Left lung (tissue), 10 donors: ENCODE results near the gene SCYL2. TPM values are rescaled to one million over a fixed set of nuclear protein-coding genes. Genes with fewer than 3 reads are reported as not detected.

ENCODE experiments used
- ATAC-seq: fragments of 200-7000 bp; cut with Tn5 transposase; one replicate; pipeline ENCODE4 v1.9.1; 2020; ENCODE audit warnings: moderate library complexity
- DNase-seq, 4 donors: peaks; one replicate each; pipeline ENCODE4 v3.0.0-alpha.2; 2013 to 2020
- H3K27ac ChIP-seq, 2 donors: fragments of 200-600 bp; sonication (generic) in 1 of 2; one replicate each; pipeline versions ENCODE4 v1.5.0 to v1.8.0; 2020 to 2021
- H3K27me3 ChIP-seq, 2 donors: fragments of 200-600 bp; sonication (generic) in 1 of 2; one replicate each; pipeline versions ENCODE4 v1.5.0 to v1.8.0; 2020 to 2021
- H3K36me3 ChIP-seq, 2 donors: fragments of 200-600 bp; sonication (generic) in 1 of 2; one replicate each; pipeline versions ENCODE4 v1.5.0 to v1.8.0; 2020 to 2021
- H3K4me1 ChIP-seq, 2 donors: fragments of 200-600 bp; one replicate each; pipeline ENCODE4 v1.8.0; 2021
- H3K4me3 ChIP-seq, 2 donors: fragments of 200-600 bp; sonication (generic) in 1 of 2; one replicate each; pipeline versions ENCODE4 v1.5.0 to v1.8.0; 2020 to 2021; ENCODE audit warnings: mild to moderate bottlenecking in 1 of 2
- H3K9me3 ChIP-seq, 2 donors: fragments of 200-600 bp; sonication (generic) in 1 of 2; one replicate each; pipeline versions ENCODE4 v1.5.0 to v1.8.0; 2020 to 2021
- CTCF ChIP-seq, 2 donors: fragments of 200-600 bp; sonication (generic) in 1 of 2; IDR thresholded peaks; one replicate each; pipeline versions ENCODE4 v1.5.0 to v1.8.0; 2021; ENCODE audit warnings: antibody characterized with exemption in 2 of 2
- intact Hi-C, 2 donors: fragments of 100-400 bp; cut with DNase I; formaldehyde crosslinking; loops; one replicate each; pipeline versions ENCODE4 v1.11.2 to v1.14.2; 2022
- polyA plus RNA-seq, 6 donors: library from polyadenylated mRNA; unstranded; fragments of 120-200 nt; gene quantifications; one replicate each; pipeline ENCODE4 v1.2.1, GENCODE V29; 2013; ENCODE audit not compliant: insufficient read length in 6 of 6
- total RNA-seq, 2 donors: library from RNA; stranded (reverse); fragmentation: NEBNext Ultra II Directional; extraction: Animal tissue kit (Norgen Biotek cat#: 25700); gene quantifications; one replicate each; pipeline ENCODE4 v1.2.1, GENCODE V29; 2021
- donor health status: DM: no; HTN: yes; CAD: no.
- donor health status: DM: no; HTN: no; CAD: no.

Gene SCYL2
- total and polyA plus RNA-seq, 8 donors: 48.9 to 69.9 (median 60.8) TPM

GRCh38 chr12:100382338-100382737 is 115.4 kb downstream of the SCYL2 start:
- H3K4me3 ChIP-seq: no peak overlapping the region
- H3K36me3 ChIP-seq: no peaks in the 10 kb centered on the region
- DNase-seq: no peak
- no peaks in the 10 kb centered on the region for H3K27me3 ChIP-seq
- intact Hi-C loops: no loop called here
- no peak overlapping the region for H3K27ac ChIP-seq
- ATAC-seq: no peak
- TF ChIP-seq CTCF (IDR thresholded peaks at IDR 0.05): no peak
- no peaks in the 10 kb centered on the region for H3K9me3 ChIP-seq
- no peaks in the 10 kb centered on the region for H3K4me1 ChIP-seq

GRCh38 chr12:100383586-100384558 is 116.9 kb downstream of the SCYL2 start:
- TF ChIP-seq CTCF (IDR thresholded peaks at IDR 0.05): no peak
- no peaks in the 10 kb centered on the region for H3K36me3 ChIP-seq
- no peak overlapping the region for H3K4me3 ChIP-seq
- intact Hi-C loops: no loop called here
- H3K9me3 ChIP-seq: no peaks in the 10 kb centered on the region
- no peaks in the 10 kb centered on the region for H3K4me1 ChIP-seq
- ATAC-seq (no peak), DNase-seq (no peak)
- H3K27ac ChIP-seq: no peak overlapping the region
- H3K27me3 ChIP-seq: no peaks in the 10 kb centered on the region

- intact Hi-C loops: no loop called here
- DNase-seq: no peak
- H3K36me3 ChIP-seq: no peaks in the 10 kb centered on the region
- TF ChIP-seq CTCF (IDR thresholded peaks at IDR 0.05): no peak
- no peaks in the 10 kb centered on the region for H3K27me3 ChIP-seq
- H3K27ac ChIP-seq: no peak overlapping the region
- no peaks in the 10 kb centered on the region for H3K9me3 ChIP-seq
- H3K4me3 ChIP-seq: no peak overlapping the region
- no peaks in the 10 kb centered on the region for H3K4me1 ChIP-seq
- no peak for ATAC-seq
Measured at GRCh38 chr12:100384559-100384935, 117.6 kb downstream of the SCYL2 start.

GRCh38 chr12:100388382-100388781 is 121.4 kb downstream of the SCYL2 start:
- intact Hi-C loops: no loop called here
- no peak for TF ChIP-seq CTCF (IDR thresholded peaks at IDR 0.05)
- no peaks in the 10 kb centered on the region for H3K9me3 ChIP-seq
- H3K4me1 ChIP-seq: no peaks in the 10 kb centered on the region
- no peaks in the 10 kb centered on the region for H3K36me3 ChIP-seq
- DNase-seq: no peak
- ATAC-seq: no peak
- no peak overlapping the region for H3K4me3 ChIP-seq
- H3K27ac ChIP-seq: no peak overlapping the region
- no peaks in the 10 kb centered on the region for H3K27me3 ChIP-seq

Other genes starting within 250 kb of the SCYL2 start
- gene BLTP3B, start 124.3 kb upstream of the SCYL2 start, total RNA-seq: 10 to 100 TPM; 26.9 to 33.0 TPM
- gene BLTP3B, start 124.3 kb upstream of the SCYL2 start, polyA plus RNA-seq: 10 to 100 TPM; 20.1 to 27.3 (median 23.3) TPM
- gene ACTR6, start 66.4 kb upstream of the SCYL2 start, total RNA-seq: 10 to 100 TPM; 18.4 to 25.1 TPM
- 10 to 100 TPM; 32.4 to 42.8 (median 34.0) TPM for gene ACTR6, start 66.4 kb upstream of the SCYL2 start, polyA plus RNA-seq
- gene DEPDC4, start 98 bp upstream of the SCYL2 start, total RNA-seq: 1 to 10 TPM; 1.7 to 1.8 TPM
- gene DEPDC4, start 98 bp upstream of the SCYL2 start, polyA plus RNA-seq: 1 to 10 TPM; 4.7 to 9.8 (median 6.9) TPM
- gene SLC17A8, start 89.9 kb downstream of the SCYL2 start, total RNA-seq: under 1 TPM; 0.13 to 0.61 TPM
- gene SLC17A8, start 89.9 kb downstream of the SCYL2 start, polyA plus RNA-seq: 1 to 10 TPM; 2.2 to 4.0 (median 3.3) TPM
- not detected for gene NR1H4, start 206.7 kb downstream of the SCYL2 start, total RNA-seq
- under 1 TPM; 0.20 to 0.72 (median 0.44) TPM for gene NR1H4, start 206.7 kb downstream of the SCYL2 start, polyA plus RNA-seq